A172 (cell line): Measurements from ENCODE around the gene MELK. TPM values are rescaled to one million over a fixed set of nuclear protein-coding genes. Genes with fewer than 3 reads are reported as not detected.
"Not testable (repeated sequence)": the region's sequence is repeated elsewhere in the genome, so short reads cannot be mapped to it uniquely, and the experiment has no call there.

Experiments
- DNase-seq: peaks from one replicate; pipeline ENCODE4 v3.0.0-alpha.2; 2015; ENCODE audit warnings: low spot score
- total RNA-seq: library from RNA; depleted of rRNA; stranded (reverse); fragments of >200 nt; shearing (Covaris generic); gene quantifications from 2 replicates; pipeline ENCODE4 v1.2.3, GENCODE V29; 2014; rRNA removed

Gene MELK
- 83.1 and 91.5 TPM in 2 replicates for total RNA-seq

- peak; percentile 58 for DNase-seq
These were observed at the start of gene MELK for GRCh38 chr9:36572515-36573418. Gene MELK (plus strand): TSS chr9:36572895. CDS start chr9:36581682, 8,787 bp downstream.

- DNase-seq, result no peak
These were observed 42.5 kb upstream of the MELK start for GRCh38 chr9:36530224-36530623.

- DNase-seq, result no peak
These were observed 40.3 kb upstream of the MELK start for GRCh38 chr9:36532353-36532752.

GRCh38 chr9:36533726-36534125 is 39.0 kb upstream of the MELK start:
- not testable (repeated sequence) for DNase-seq

GRCh38 chr9:36535107-36535506 is 37.6 kb upstream of the MELK start:
- DNase-seq, result no peak

- no peak for DNase-seq
These were observed 34.8 kb upstream of the MELK start for GRCh38 chr9:36537861-36538260.

GRCh38 chr9:36542355-36542754 is 30.3 kb upstream of the MELK start:
- DNase-seq, result no peak

- no peak for DNase-seq
These were observed 28.8 kb upstream of the MELK start for GRCh38 chr9:36543916-36544315.

- DNase-seq, result no peak
These were observed 25.1 kb upstream of the MELK start for GRCh38 chr9:36547598-36547997.

- no peak for DNase-seq
These were observed 24.2 kb upstream of the MELK start for GRCh38 chr9:36548454-36548853.

- DNase-seq, result no peak
These were observed 22.6 kb upstream of the MELK start for GRCh38 chr9:36550135-36550534.

- not testable (repeated sequence) for DNase-seq
These were observed 22.0 kb upstream of the MELK start for GRCh38 chr9:36550631-36551098.

GRCh38 chr9:36551129-36551528 is 21.6 kb upstream of the MELK start:
- DNase-seq, result peak; percentile 47

- no peak for DNase-seq
These were observed 20.8 kb upstream of the MELK start for GRCh38 chr9:36551910-36552309.

GRCh38 chr9:36559036-36559695 is 13.5 kb upstream of the MELK start:
- DNase-seq, result peak; percentile 35

- DNase-seq, result no peak
These were observed 11.9 kb upstream of the MELK start for GRCh38 chr9:36560771-36561170.

GRCh38 chr9:36562801-36563200 is 9.9 kb upstream of the MELK start:
- not testable (repeated sequence) for DNase-seq

GRCh38 chr9:36566813-36567221 is 5.9 kb upstream of the MELK start:
- DNase-seq, result peak; percentile 81

GRCh38 chr9:36568681-36569080 is 4.0 kb upstream of the MELK start:
- DNase-seq, result not testable (repeated sequence)

- DNase-seq, result no peak
These were observed 1.4 kb upstream of the MELK start for GRCh38 chr9:36571333-36571732.

- DNase-seq, result not testable (repeated sequence)
These were observed 1.4 kb downstream of the MELK start for GRCh38 chr9:36574045-36574444.

GRCh38 chr9:36575411-36575882 is 2.8 kb downstream of the MELK start:
- no peak for DNase-seq

GRCh38 chr9:36576866-36577265 is 4.2 kb downstream of the MELK start:
- no peak for DNase-seq
